Neutrophil (primary cell): ENCODE measurements around the gene CBFA2T3.

Experiments used
- H3K27ac ChIP-seq: fragments of 200-600 bp; sonication (generic); 2 replicates; pipeline ENCODE4 v1.5.1; 2016; ENCODE audit warnings: mild to moderate bottlenecking, moderate library complexity
- H3K27me3 ChIP-seq: fragments of 200-600 bp; sonication (generic); 2 replicates; pipeline ENCODE4 v1.6.0; 2016; ENCODE audit warnings: mild to moderate bottlenecking
- H3K36me3 ChIP-seq: fragments of 200-600 bp; sonication (generic); 2 replicates; pipeline ENCODE4 v1.5.1; 2017
- H3K4me1 ChIP-seq, 2 experiments: fragments of 200-600 bp in 1 of 2; sonication (generic) in 1 of 2; 1 replicate in 1 of 2; 2 replicates in 1 of 2; pipeline versions ENCODE4 v1.5.1 to v1.6.1; 2013 to 2016; ENCODE audit warnings: low read depth in 1 of 2, low read length in 1 of 2, mild to moderate bottlenecking in 1 of 2, moderate library complexity in 1 of 2; ENCODE audit not compliant: control insufficient read depth in 1 of 2, insufficient read depth in 1 of 2
- H3K4me3 ChIP-seq, 2 experiments: fragments of 200-600 bp in 1 of 2; sonication (generic) in 1 of 2; 1 replicate in 1 of 2; 2 replicates in 1 of 2; pipeline ENCODE4 v1.5.1; 2013 to 2016; ENCODE audit warnings: low read depth in 1 of 2, low read length in 1 of 2, mild to moderate bottlenecking in 1 of 2, moderate library complexity in 1 of 2
- H3K9me3 ChIP-seq: fragments of 200-600 bp; sonication (generic); 2 replicates; pipeline ENCODE4 v1.5.1; 2016
- TF ChIP-seq, protein P1 (sequence below): fragments of 200-600 bp; sonication (generic); IDR thresholded peaks from 2 replicates; pipeline ENCODE4 v1.5.1; 2016; ENCODE audit warnings: antibody characterized with exemption

The CBFA2T3 gene

DNA sequence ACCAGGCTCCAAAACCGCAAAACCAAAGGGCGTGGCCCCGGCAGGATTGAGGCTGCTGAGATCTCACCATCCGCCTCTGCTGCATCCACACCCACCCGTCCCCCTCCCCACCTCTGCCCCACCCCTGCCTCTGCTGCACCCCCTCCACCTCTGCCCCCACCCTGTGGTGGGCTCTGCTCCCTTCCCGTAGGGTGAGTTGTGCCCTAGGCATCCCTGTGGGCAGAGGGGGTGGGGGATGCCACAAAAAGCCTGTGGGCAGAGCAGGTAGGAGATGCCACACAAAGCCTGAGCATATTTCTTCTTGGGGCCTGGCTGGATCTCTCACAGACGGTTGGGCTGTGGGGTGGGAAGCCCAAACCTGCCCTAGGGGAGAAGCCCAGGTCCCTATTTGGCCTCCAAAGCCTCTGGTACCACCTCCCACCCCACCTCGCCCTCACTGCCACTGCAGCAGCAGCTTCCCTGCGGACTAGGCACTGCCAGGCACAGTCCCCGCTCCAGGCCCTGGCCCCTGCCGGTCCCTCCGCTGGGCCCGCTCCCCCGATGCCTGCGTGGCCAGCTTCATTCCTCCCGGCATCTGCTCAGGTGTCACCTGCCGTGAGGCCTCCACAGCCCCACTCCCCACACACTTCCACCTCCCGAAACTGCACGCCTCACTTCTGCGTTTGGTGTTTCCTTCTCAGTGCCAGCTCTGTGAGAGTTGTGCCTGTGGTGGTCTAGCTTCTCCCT, 99.3 kb downstream of the CBFA2T3 start:
- Histone ChIP-seq H3K36me3 (peaks cover 91% of the 10 kb centered on the region), H3K9me3 (no peaks in the 10 kb centered on the region), H3K27me3 (peaks cover 5% of the 10 kb centered on the region), H3K4me1 (no peaks in the 10 kb centered on the region), H3K27ac (no peak overlapping the region), H3K4me3 (no peak overlapping the region)
- TF ChIP-seq, protein P1, sequence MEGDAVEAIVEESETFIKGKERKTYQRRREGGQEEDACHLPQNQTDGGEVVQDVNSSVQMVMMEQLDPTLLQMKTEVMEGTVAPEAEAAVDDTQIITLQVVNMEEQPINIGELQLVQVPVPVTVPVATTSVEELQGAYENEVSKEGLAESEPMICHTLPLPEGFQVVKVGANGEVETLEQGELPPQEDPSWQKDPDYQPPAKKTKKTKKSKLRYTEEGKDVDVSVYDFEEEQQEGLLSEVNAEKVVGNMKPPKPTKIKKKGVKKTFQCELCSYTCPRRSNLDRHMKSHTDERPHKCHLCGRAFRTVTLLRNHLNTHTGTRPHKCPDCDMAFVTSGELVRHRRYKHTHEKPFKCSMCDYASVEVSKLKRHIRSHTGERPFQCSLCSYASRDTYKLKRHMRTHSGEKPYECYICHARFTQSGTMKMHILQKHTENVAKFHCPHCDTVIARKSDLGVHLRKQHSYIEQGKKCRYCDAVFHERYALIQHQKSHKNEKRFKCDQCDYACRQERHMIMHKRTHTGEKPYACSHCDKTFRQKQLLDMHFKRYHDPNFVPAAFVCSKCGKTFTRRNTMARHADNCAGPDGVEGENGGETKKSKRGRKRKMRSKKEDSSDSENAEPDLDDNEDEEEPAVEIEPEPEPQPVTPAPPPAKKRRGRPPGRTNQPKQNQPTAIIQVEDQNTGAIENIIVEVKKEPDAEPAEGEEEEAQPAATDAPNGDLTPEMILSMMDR: no peak

DNA sequence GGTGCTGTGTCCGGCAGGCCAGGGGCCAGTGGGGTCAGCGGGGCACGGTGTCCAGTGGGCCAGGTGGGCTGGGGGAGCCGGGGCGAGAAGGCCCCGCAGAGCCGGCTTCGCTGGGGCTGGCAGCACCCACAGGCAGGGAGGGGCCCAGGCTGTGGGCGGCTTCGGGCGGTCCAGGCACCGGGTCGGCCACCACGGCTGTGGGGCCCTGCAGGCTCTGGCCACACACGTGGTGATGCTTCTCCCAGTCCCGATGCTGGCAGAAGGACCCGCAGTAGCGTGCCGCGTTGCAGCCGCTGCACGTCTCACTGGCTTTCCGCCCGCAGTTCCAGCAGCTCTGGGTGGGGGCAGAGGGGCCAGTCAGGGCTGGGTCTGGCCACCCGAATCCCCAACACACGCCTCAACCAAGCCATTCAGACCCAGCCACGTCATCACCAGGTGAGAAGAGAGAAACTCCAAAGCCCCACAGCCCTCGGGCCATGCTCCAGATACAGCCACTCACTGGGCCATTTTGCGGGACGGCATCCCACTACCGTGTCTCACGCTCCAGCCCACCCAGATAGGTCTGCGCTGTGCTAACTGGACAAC, 100.0 kb downstream of the CBFA2T3 start:
- peaks cover 84% of the 10 kb centered on the region for H3K36me3 ChIP-seq
- H3K27me3 ChIP-seq: peaks cover 12% of the 10 kb centered on the region
- H3K4me3 ChIP-seq: no peak overlapping the region

DNA sequence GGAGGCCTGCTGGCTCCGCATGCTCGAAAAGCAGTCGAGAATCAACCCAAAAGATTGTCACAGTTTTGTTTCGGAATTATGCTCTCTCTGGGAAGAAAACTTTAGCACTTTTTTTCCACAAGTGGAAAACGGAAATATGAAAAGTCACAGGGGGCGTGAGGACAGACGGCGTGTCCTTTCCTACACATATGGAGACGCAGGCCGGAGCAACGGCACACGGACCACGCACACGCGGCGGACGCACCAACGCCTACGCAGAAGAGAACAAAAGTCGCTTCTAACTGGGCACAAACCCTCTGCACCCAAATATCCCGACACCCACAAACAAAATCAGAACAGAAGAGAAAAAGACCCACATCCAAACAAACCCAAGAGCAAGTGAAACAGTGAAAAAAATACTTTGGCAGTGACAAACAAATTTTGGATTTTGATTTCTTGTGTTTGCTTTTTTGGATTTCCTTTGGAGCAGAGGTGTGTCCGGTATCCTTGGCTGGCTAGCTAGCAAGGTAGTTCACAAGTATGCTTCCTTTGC, 101.2 kb downstream of the CBFA2T3 start:
- Histone ChIP-seq H3K36me3 (peaks cover 72% of the 10 kb centered on the region), H3K9me3 (no peaks in the 10 kb centered on the region), H3K27ac (no peak overlapping the region), H3K4me1 (peaks cover 4 to 8% of the 10 kb centered on the region in 2 experiments), H3K27me3 (peaks cover 25% of the 10 kb centered on the region), H3K4me3 (no peak overlapping the region)
- TF ChIP-seq, protein P1: no peak

More for the DNA sequence above, 100.0 kb downstream of the CBFA2T3 start:
- Histone ChIP-seq H3K9me3 (no peaks in the 10 kb centered on the region), H3K4me1 (no peaks in the 10 kb centered on the region), H3K27ac (no peak overlapping the region)
- TF ChIP-seq, protein P1: no peak

DNA sequence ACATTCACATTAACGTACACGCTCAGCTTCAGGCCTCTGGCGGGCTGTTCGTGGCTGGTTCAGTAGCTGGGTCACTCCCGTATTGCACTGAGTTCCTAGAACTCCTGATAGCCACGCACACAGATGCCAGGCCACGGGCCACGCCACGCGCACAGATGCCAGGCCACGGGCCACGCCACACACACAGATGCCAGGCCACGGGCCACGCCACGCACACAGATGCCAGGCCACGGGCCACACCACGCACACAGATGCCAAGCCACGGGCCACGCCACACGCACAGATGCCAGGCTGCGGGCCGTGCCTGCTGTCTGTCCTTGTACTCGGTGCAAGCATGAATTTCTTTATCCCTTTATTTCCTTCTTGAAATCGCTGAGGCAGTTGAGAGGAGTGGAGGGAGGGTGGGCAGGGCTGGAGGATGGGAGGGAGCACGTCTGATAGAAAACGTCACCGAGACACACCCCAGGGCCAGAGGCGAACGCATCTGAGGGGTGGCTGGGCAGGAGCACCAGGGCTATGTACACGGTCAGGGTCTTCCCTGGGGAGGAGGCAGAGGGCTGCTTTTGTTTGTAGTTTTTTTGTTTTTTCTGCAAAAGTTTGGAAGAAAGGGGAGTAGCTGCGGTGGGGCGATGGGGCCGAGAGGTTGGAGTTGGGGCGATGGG, 101.9 kb downstream of the CBFA2T3 start:
- peaks cover 32% of the 10 kb centered on the region for H3K27me3 ChIP-seq
- no peak overlapping the region for H3K27ac ChIP-seq
- peaks cover 6 to 8% of the 10 kb centered on the region in 2 experiments for H3K4me1 ChIP-seq
- no peak overlapping the region for H3K4me3 ChIP-seq
- TF ChIP-seq, protein P1: no peak
- H3K9me3 ChIP-seq: no peaks in the 10 kb centered on the region
- H3K36me3 ChIP-seq: peaks cover 65% of the 10 kb centered on the region

DNA sequence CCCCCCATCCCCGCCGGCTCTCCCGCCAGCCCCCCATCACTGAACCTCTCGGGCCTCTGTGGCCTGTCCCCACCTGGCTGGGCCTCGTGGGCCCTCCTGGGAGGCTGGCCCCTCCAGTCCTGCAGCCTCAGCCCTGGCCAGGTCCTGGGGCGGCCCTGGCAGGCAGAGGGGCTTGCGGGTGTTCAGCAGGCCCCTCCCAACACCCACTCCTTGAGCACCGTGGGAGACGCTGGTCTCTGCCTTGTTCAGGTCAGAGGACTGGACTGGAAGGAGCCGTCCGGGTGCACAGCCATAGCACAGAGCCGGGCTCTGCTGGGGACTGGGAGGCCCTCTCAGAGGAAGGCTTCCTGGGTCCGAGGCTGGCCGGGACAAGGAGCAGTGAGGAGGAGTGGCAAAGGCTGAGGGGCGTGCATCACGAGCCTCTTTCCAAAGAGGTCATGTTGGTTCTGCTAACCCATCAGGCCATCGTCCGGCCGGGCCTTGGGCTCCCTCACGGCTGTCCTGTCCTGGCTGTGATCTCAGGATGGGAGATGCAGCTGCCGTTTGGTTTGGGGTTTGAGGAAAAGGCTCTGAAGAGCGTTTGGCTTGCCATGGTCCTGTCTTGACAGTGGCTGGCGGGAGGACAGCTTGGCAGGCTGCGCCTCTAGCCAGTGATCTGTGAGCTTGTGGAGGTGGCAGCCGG, 104.2 kb downstream of the CBFA2T3 start:
- TF ChIP-seq, protein P1: no peak
- no peaks in the 10 kb centered on the region for H3K9me3 ChIP-seq
- peaks cover 6 to 8% of the 10 kb centered on the region in 2 experiments for H3K4me1 ChIP-seq
- H3K36me3 ChIP-seq: peaks cover 42% of the 10 kb centered on the region
- peaks cover 44% of the 10 kb centered on the region for H3K27me3 ChIP-seq
- no peak overlapping the region for H3K4me3 ChIP-seq
- no peak overlapping the region for H3K27ac ChIP-seq
